HepG2 (cell line): Measurements from ENCODE around the gene GK. TPM values are rescaled to one million over a fixed set of nuclear protein-coding genes. Genes with fewer than 3 reads are reported as not detected.

Experiments
- ATAC-seq: fragments of 200-7000 bp; cut with Tn5 transposase; 3 replicates; pipeline ENCODE4 v1.9.1; 2020; ENCODE audit warnings: mild to moderate bottlenecking, moderate library complexity
- BruUV-seq: library from RNA; stranded (reverse); fragments of 400-500 nt; replicated peaks from 2 replicates; lab custom pipeline; 2021; lab: Mats Ljungman, UMichigan
- CTCF ChIA-PET: fragments of 300-600 bp; formaldehyde crosslinking; extraction: SDS; loops from one replicate; lab custom pipeline; 2021; ENCODE audit warnings: low total read pairs, inconsistent platforms, low intra/inter-chr PET ratio; lab: Yijun Ruan, JAX
- POLR2A ChIA-PET: fragments of 350-600 bp; sonication (Branson Sonifier 250); formaldehyde crosslinking; loops from one replicate; lab custom pipeline; 2020; ENCODE audit warnings: antibody characterized with exemption, inconsistent platforms; lab: Yijun Ruan, JAX
- DNase-seq: peaks from one replicate; pipeline ENCODE4 v3.0.0-alpha.2; 2015; ENCODE audit warnings: low spot score
- FAIRE-seq: peaks from 3 replicates; lab custom pipeline; 2011; peaks lifted over from hg19 to GRCh38; lab: Jason Lieb, UNC
- H2AFZ ChIP-seq: one replicate; pipeline ENCODE4 v1.6.1; 2011; ENCODE audit warnings: low read length, inconsistent platforms
- H3K27ac ChIP-seq: fragments of 300-600 bp; 3 replicates; pipeline ENCODE4 v1.8.0; 2011; ENCODE audit warnings: mixed run types, mild to moderate bottlenecking, mixed read lengths, low read length, inconsistent platforms; ENCODE audit not compliant: insufficient read depth; ENCODE audit errors: extremely low read length
- H3K27me3 ChIP-seq, 2 experiments: fragments of 200-600 bp in 1 of 2; 2 replicates in 1 of 2; 3 replicates in 1 of 2; pipeline versions ENCODE4 v1.6.0 to v1.8.0; 2011; ENCODE audit warnings: low read length in 2 of 2, mild to moderate bottlenecking in 2 of 2, moderate library complexity in 2 of 2, inconsistent platforms in 1 of 2; ENCODE audit not compliant: insufficient read depth in 2 of 2, control insufficient read depth in 1 of 2
- H3K36me3 ChIP-seq, 2 experiments: fragments of 200-600 bp in 1 of 2; replicated peaks in 1 of 2; 2 replicates in 1 of 2; 3 replicates in 1 of 2; pipeline versions ENCODE4 v1.5.1 to v1.8.0; 2011; ENCODE audit warnings: low read length in 2 of 2, inconsistent platforms in 1 of 2; ENCODE audit not compliant: insufficient read depth in 2 of 2, control insufficient read depth in 1 of 2
- H3K4me1 ChIP-seq: 2 replicates; pipeline ENCODE4 v1.5.1; 2012; ENCODE audit warnings: low read length, inconsistent platforms; ENCODE audit not compliant: insufficient read depth
- H3K4me2 ChIP-seq: 2 replicates; pipeline ENCODE4 v1.6.0; 2011; ENCODE audit warnings: low read depth, low read length, inconsistent platforms
- H3K4me3 ChIP-seq, 3 experiments: fragments of 200-600 bp in 1 of 3; sonication (generic), shearing (Covaris generic) in 1 of 3; replicated peaks in 1 of 3; 2 replicates each; pipeline ENCODE4 v1.5.1; 2011 to 2016; ENCODE audit warnings: low read length in 3 of 3, inconsistent platforms in 2 of 3, low read depth in 2 of 3, mild to moderate bottlenecking in 2 of 3, control low read depth in 1 of 3, mixed read lengths in 1 of 3; ENCODE audit not compliant: insufficient read depth in 1 of 3
- H3K79me2 ChIP-seq: one replicate; pipeline ENCODE4 v1.6.1; 2011; ENCODE audit warnings: low read length, inconsistent platforms; ENCODE audit not compliant: insufficient read depth
- H3K9ac ChIP-seq: 2 replicates; pipeline ENCODE4 v1.6.0; 2011; ENCODE audit warnings: mild to moderate bottlenecking, low read depth, low read length, inconsistent platforms; ENCODE audit not compliant: insufficient read depth
- H3K9me3 ChIP-seq: 2 replicates; pipeline ENCODE4 v1.5.1; 2012; ENCODE audit warnings: mild to moderate bottlenecking, low read length
- H4K20me1 ChIP-seq: 2 replicates; pipeline ENCODE4 v1.6.0; 2011; ENCODE audit warnings: inconsistent platforms, mild to moderate bottlenecking, low read length, moderate library complexity; ENCODE audit not compliant: insufficient read depth
- AKAP8 ChIP-seq: sonication (generic); formaldehyde crosslinking; IDR thresholded peaks from 2 replicates; pipeline ENCODE4 v1.5.1; 2020; ENCODE audit warnings: mild to moderate bottlenecking, missing genetic modification reagents
- ATF7 ChIP-seq, 2 experiments: fragments of 450-650 bp in 1 of 2; sonication (generic) in 1 of 2; formaldehyde crosslinking in 1 of 2; IDR thresholded peaks; 2 replicates each; pipeline versions ENCODE4 v1.4.0 to v1.6.1; 2016 to 2020; ENCODE audit warnings: antibody characterized with exemption in 1 of 2, mild to moderate bottlenecking in 1 of 2, missing genetic modification reagents in 1 of 2
- IRX3 ChIP-seq: sonication (generic); formaldehyde crosslinking; IDR thresholded peaks from 2 replicates; pipeline ENCODE4 v1.8.1; 2023; ENCODE audit warnings: mild to moderate bottlenecking, low read depth, missing genetic modification reagents, borderline replicate concordance
- ZNF513 ChIP-seq: sonication (generic); formaldehyde crosslinking; conservative IDR thresholded peaks from 2 replicates; pipeline ENCODE4 v1.5.0; 2020; ENCODE audit warnings: missing genetic modification reagents
- ZNF816 ChIP-seq: sonication (generic); formaldehyde crosslinking; IDR thresholded peaks from 2 replicates; pipeline ENCODE4 v1.8.0; 2022; ENCODE audit warnings: missing genetic modification reagents, mild to moderate bottlenecking, borderline replicate concordance
- WGBS: methylation state at CpG from one replicate; pipeline ENCODE4 v1.1.6; 2017; ENCODE audit warnings: low lambda C conversion rate; 5-methylcytosine and 5-hydroxymethylcytosine counted together
- in situ Hi-C: cut with HindIII; loops from 2 replicates; pipeline ENCODE4 v1.10.0; 2017; ENCODE audit warnings: low pct_unique_long_range_greater_than_20kb; ENCODE audit not compliant: extremely low pct_ligation_motif_present
- intact Hi-C: fragments of 100-400 bp; cut with micrococcal nuclease; formaldehyde crosslinking; loops from one replicate; pipeline ENCODE4 v1.10.0; 2022; ENCODE audit not compliant: unreplicated experiment
- polyA plus RNA-seq, 8 experiments: library from polyadenylated mRNA; depleted of rRNA in 3 of 8; stranded (reverse) in 7 of 8; unstranded in 1 of 8; fragments of >200 nt; fragmentation: Illumina TruSeq in 4 of 8; extraction: Trizol in 4 of 8; gene quantifications; 2 replicates each; pipeline versions ENCODE4 v1.2.1 to v1.2.3, GENCODE V29; 2011 to 2016; ENCODE audit warnings: low read depth in 4 of 8, missing spikeins in 1 of 8, mixed read lengths in 1 of 8; ENCODE audit not compliant: insufficient read depth in 1 of 8
- total RNA-seq, 5 experiments: library from RNA; depleted of rRNA; stranded (reverse); fragments of >200 nt; fragmentation: Illumina TruSeq; extraction: Trizol; gene quantifications; 2 replicates each; pipeline ENCODE4 v1.2.3, GENCODE V29; 2016; ENCODE audit warnings: low read depth in 1 of 5

Gene GK
- total and polyA plus RNA-seq, 2 of the 13 experiments (the other 11 are each of a cell fraction or from before 2014, with no cell fraction given), result 64.2 to 265 TPM

GRCh38 chrX:30689116-30689515 is 35.9 kb downstream of the GK start:
- H2AFZ ChIP-seq, result no peak overlapping the region
- no peak; the same call in 2 of the 3 replicates for ATAC-seq
- no peak for FAIRE-seq
- no peak overlapping the region for H3K4me3 ChIP-seq
- peaks cover 3 to 31% of the 10 kb centered on the region in 2 experiments for H3K36me3 ChIP-seq
- no peaks in the 10 kb centered on the region for H4K20me1 ChIP-seq
- H3K27me3 ChIP-seq, result no peaks in the 10 kb centered on the region
- no peak for DNase-seq
- no peaks in the 10 kb centered on the region for H3K9me3 ChIP-seq
- TF ChIP-seq ZNF816 (CRISPR knock-in tag), result no peak
- TF ChIP-seq ATF7 (IDR thresholded peaks at IDR 0.05), result 0 out of 2 replicates have a peak, but pooled peaks have one; percentile 8
- no peak for TF ChIP-seq ATF7 (CRISPR knock-in tag; IDR thresholded peaks at IDR 0.05)
- TF ChIP-seq IRX3 (CRISPR knock-in tag), result no peak
- no peaks in the 10 kb centered on the region for H3K79me2 ChIP-seq
- no TSS peak for BruUV-seq
- H3K9ac ChIP-seq, result no peak overlapping the region
- POLR2A ChIA-PET, result no interaction called here
- in situ Hi-C loops (no loop called here), intact Hi-C loops (no loop called here)
- H3K4me1 ChIP-seq, result peaks cover 57% of the 10 kb centered on the region
- CTCF ChIA-PET, result no interaction called here
- no peak overlapping the region for H3K27ac ChIP-seq
- H3K4me2 ChIP-seq, result no peak overlapping the region

DNA sequence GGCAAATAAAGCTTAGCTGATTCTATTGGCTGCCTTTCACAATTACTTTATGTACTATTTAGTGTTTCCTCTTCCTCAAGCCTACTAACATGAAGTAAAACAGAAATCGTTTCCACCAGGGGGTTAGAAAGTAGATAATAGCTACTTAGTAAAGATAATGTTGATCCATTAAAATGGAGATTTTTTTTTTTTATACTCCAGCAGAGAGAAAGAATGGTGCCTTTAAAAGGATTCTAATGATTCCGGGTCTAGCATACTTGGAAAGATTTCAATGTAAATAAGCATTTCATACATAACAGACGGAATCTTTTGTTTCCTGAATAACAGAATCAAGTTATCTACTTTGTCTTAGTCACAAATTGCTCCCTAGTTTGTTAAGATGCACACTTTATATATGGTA is 37.1 kb downstream of the GK start:
- Histone ChIP-seq H3K27ac (no peak overlapping the region), H3K9me3 (no peaks in the 10 kb centered on the region), H3K27me3 (no peaks in the 10 kb centered on the region), H3K36me3 (peaks cover 4 to 39% of the 10 kb centered on the region in 2 experiments), H2AFZ (no peak overlapping the region), H3K79me2 (no peaks in the 10 kb centered on the region), H3K4me1 (peaks cover 64% of the 10 kb centered on the region), H3K9ac (no peak overlapping the region), H3K4me3 (no peak overlapping the region), H3K4me2 (no peak overlapping the region), H4K20me1 (no peaks in the 10 kb centered on the region)
- DNase-seq (no peak), ATAC-seq (no peak), FAIRE-seq (no peak)
- intact Hi-C loops, result no loop called here
- ChIA-PET POLR2A (no interaction called here), CTCF (no interaction called here)
- 94% methylated on average over 3 of the region's 3 CpGs for WGBS
- TF ChIP-seq AKAP8 (CRISPR knock-in tag), result no peak
- TF ChIP-seq ZNF513 (CRISPR knock-in tag), result no peak
- BruUV-seq, result no TSS peak
- in situ Hi-C loops, result no loop called here
